Smooth muscle cell (in vitro differentiated cells): ENCODE measurements around the gene NFKBIA. TPM values are rescaled to one million over a fixed set of nuclear protein-coding genes. Genes with fewer than 3 reads are reported as not detected.
"Not testable (repeated sequence)": the region's sequence is repeated elsewhere in the genome, so short reads cannot be mapped to it uniquely, and the experiment has no call there.

Experiments used
- DNase-seq: peaks from one replicate; lab custom pipeline; 2025; ENCODE audit not compliant: unreplicated experiment; lab: John Stamatoyannopoulos, UW
- H2AFZ ChIP-seq: fragments of 200-600 bp; sonication (generic); 2 replicates; pipeline ENCODE4 v1.6.0; 2016; ENCODE audit warnings: antibody characterized with exemption, low read depth, mild to moderate bottlenecking
- H3F3A ChIP-seq: fragments of 200-600 bp; sonication (generic); 2 replicates; pipeline ENCODE4 v1.6.0; 2017; ENCODE audit warnings: antibody characterized with exemption, low read depth
- H3K27ac ChIP-seq: fragments of 200-600 bp; sonication (generic); 2 replicates; pipeline ENCODE4 v1.5.1; 2016; ENCODE audit warnings: low read depth, mild to moderate bottlenecking
- H3K27me3 ChIP-seq: fragments of 200-600 bp; sonication (generic); 2 replicates; pipeline ENCODE4 v1.6.1; 2016; ENCODE audit warnings: low read depth, mild to moderate bottlenecking
- H3K36me3 ChIP-seq: fragments of 200-600 bp; sonication (generic); 2 replicates; pipeline ENCODE4 v1.5.1; 2016; ENCODE audit warnings: low read depth
- H3K4me1 ChIP-seq: fragments of 200-600 bp; sonication (generic); 2 replicates; pipeline ENCODE4 v1.5.1; 2016; ENCODE audit warnings: low read depth
- H3K4me2 ChIP-seq: fragments of 200-600 bp; sonication (generic); 2 replicates; pipeline ENCODE4 v1.6.0; 2016; ENCODE audit warnings: mild to moderate bottlenecking
- H3K4me3 ChIP-seq: fragments of 200-600 bp; sonication (generic); 2 replicates; pipeline ENCODE4 v1.5.1; 2016; ENCODE audit warnings: mild to moderate bottlenecking
- H3K79me2 ChIP-seq: fragments of 200-600 bp; sonication (generic); 2 replicates; pipeline ENCODE4 v1.6.0; 2016; ENCODE audit warnings: low read depth, mild to moderate bottlenecking
- H3K9ac ChIP-seq: fragments of 200-600 bp; sonication (generic); 2 replicates; pipeline ENCODE4 v1.6.0; 2016; ENCODE audit warnings: low read depth
- H3K9me3 ChIP-seq: fragments of 200-600 bp; sonication (generic); replicated peaks from 2 replicates; pipeline ENCODE4 v1.5.1; 2016; ENCODE audit warnings: low read depth
- H4K20me1 ChIP-seq: fragments of 200-600 bp; sonication (generic); 2 replicates; pipeline ENCODE4 v1.6.0; 2016; ENCODE audit warnings: low read depth
- CTCF ChIP-seq: fragments of 200-600 bp; sonication (generic); IDR thresholded peaks from 2 replicates; pipeline ENCODE4 v1.5.1; 2017; ENCODE audit warnings: borderline replicate concordance, mild to moderate bottlenecking, antibody characterized with exemption; ENCODE audit not compliant: insufficient read depth, poor library complexity, severe bottlenecking
- WGBS: methylation state at CpG from one replicate; pipeline ENCODE4 v1.1.7; 2016; ENCODE audit warnings: low lambda C conversion rate; 5-methylcytosine and 5-hydroxymethylcytosine counted together
- polyA plus RNA-seq: library from polyadenylated mRNA; unstranded; fragments of >200 nt; fragmentation: Nextera tagmentation; extraction: Ambion mirVana; gene quantifications from 2 replicates; pipeline ENCODE4 v1.2.1, GENCODE V29; 2016
- total RNA-seq: library from RNA; depleted of rRNA; stranded (reverse); fragments of >200 nt; gene quantifications from 2 replicates; pipeline ENCODE4 v1.2.3, GENCODE V29; 2014

NFKBIA gene
- total and polyA plus RNA-seq, 2 experiments from 2014 or later: 215 to 223 TPM

- TF ChIP-seq CTCF: no peak
- Histone ChIP-seq H3K79me2 (no peaks in the 10 kb centered on the region), H3F3A (peaks cover 16% of the 10 kb centered on the region), H3K4me3 (no peak overlapping the region), H3K9ac (no peak overlapping the region), H3K27ac (peak overlapping the region; percentile 6), H3K9me3 (no peaks in the 10 kb centered on the region), H3K4me1 (peaks cover 17% of the 10 kb centered on the region), H4K20me1 (no peaks in the 10 kb centered on the region), H3K27me3 (no peaks in the 10 kb centered on the region), H2AFZ (no peak overlapping the region), H3K36me3 (no peaks in the 10 kb centered on the region), H3K4me2 (no peak overlapping the region)
- 32% methylated on average over 7 of the region's 7 CpGs for WGBS
- no peak for DNase-seq
Observed at GRCh38 chr14:35380794-35381193, 23.8 kb downstream of the NFKBIA start.

GRCh38 chr14:35379234-35379933 lies 25.2 kb downstream of the NFKBIA start:
- H3K4me1 ChIP-seq, H4K20me1 ChIP-seq, H3K4me2 ChIP-seq, H3F3A ChIP-seq, H3K9me3 ChIP-seq, H3K36me3 ChIP-seq, H3K27me3 ChIP-seq, H3K27ac ChIP-seq, H3K79me2 ChIP-seq, H2AFZ ChIP-seq, H3K9ac ChIP-seq, H3K4me3 ChIP-seq, DNase-seq: not testable (repeated sequence)
- 91% methylated on average over 9 of the region's 9 CpGs for WGBS

- H3K4me1 ChIP-seq: no peaks in the 10 kb centered on the region
- H3K36me3 ChIP-seq: no peaks in the 10 kb centered on the region
- H4K20me1 ChIP-seq: no peaks in the 10 kb centered on the region
- H3K27me3 ChIP-seq: no peaks in the 10 kb centered on the region
- H3K79me2 ChIP-seq: no peaks in the 10 kb centered on the region
- WGBS: 91% methylated on average over 9 of the region's 9 CpGs
- H2AFZ ChIP-seq: no peak overlapping the region
- no peaks in the 10 kb centered on the region for H3K9me3 ChIP-seq
- H3K4me2 ChIP-seq: no peak overlapping the region
- no peak overlapping the region for H3K9ac ChIP-seq
- peaks cover 4% of the 10 kb centered on the region for H3F3A ChIP-seq
- TF ChIP-seq CTCF: no peak
- no peak for DNase-seq
- H3K27ac ChIP-seq: no peak overlapping the region
- no peak overlapping the region for H3K4me3 ChIP-seq
Observed at GRCh38 chr14:35378425-35379233, 25.9 kb downstream of the NFKBIA start.

GRCh38 chr14:35375558-35376025 lies 29.0 kb downstream of the NFKBIA start:
- no peaks in the 10 kb centered on the region for H3K9me3 ChIP-seq
- no peak overlapping the region for H3K4me3 ChIP-seq
- 70% methylated on average over 7 of the region's 7 CpGs for WGBS
- H3K36me3 ChIP-seq: no peaks in the 10 kb centered on the region
- H2AFZ ChIP-seq: no peak overlapping the region
- no peak overlapping the region for H3K4me2 ChIP-seq
- peak; percentile 36 for DNase-seq
- no peak overlapping the region for H3K9ac ChIP-seq
- no peaks in the 10 kb centered on the region for H3K4me1 ChIP-seq
- H3F3A ChIP-seq: peaks cover 3% of the 10 kb centered on the region
- H3K27ac ChIP-seq: peak overlapping the region; percentile 88
- H4K20me1 ChIP-seq: no peaks in the 10 kb centered on the region
- no peak for TF ChIP-seq CTCF
- H3K79me2 ChIP-seq: no peaks in the 10 kb centered on the region
- no peaks in the 10 kb centered on the region for H3K27me3 ChIP-seq
